GM06990 (cell line): Measurements from ENCODE around the gene BRWD1.

Experiments used
- DNase-seq: peaks from one replicate; pipeline ENCODE4 v3.0.0-alpha.2; 2011; ENCODE audit not compliant: insufficient read length; ENCODE audit errors: extremely low read depth
- H3K27me3 ChIP-seq: replicated peaks from 2 replicates; pipeline ENCODE4 v1.6.0; 2011; ENCODE audit warnings: low read length; ENCODE audit not compliant: control insufficient read depth, insufficient read depth
- H3K36me3 ChIP-seq: 2 replicates; pipeline ENCODE4 v1.5.1; 2011; ENCODE audit warnings: low read length; ENCODE audit not compliant: control insufficient read depth, insufficient read depth
- H3K4me3 ChIP-seq: replicated peaks from 2 replicates; pipeline ENCODE4 v1.5.1; 2011; ENCODE audit warnings: low read depth, mild to moderate bottlenecking, control low read depth, low read length
- CTCF ChIP-seq: IDR thresholded peaks from 2 replicates; pipeline ENCODE4 v1.5.1; 2011; ENCODE audit warnings: low read length, control low read depth, mild to moderate bottlenecking, inconsistent platforms; ENCODE audit not compliant: insufficient read depth, poor library complexity, severe bottlenecking

BRWD1 gene

GRCh38 chr21:39134288-39134810 lies 179.1 kb downstream of the BRWD1 start:
- TF ChIP-seq CTCF = no peak
- Histone ChIP-seq H3K4me3 (no peak overlapping the region), H3K27me3 (no peaks in the 10 kb centered on the region; the same call in 1 of the 2 replicates), H3K36me3 (no peaks in the 10 kb centered on the region)
- DNase-seq = no peak
